NCI-H146 (cell line): ENCODE data around the gene MRPL38.
A peak's percentile ranks its signal among the peaks of the same experiment; 100 is the strongest.
"Not testable (repeated sequence)": the region's sequence is repeated elsewhere in the genome, so short reads cannot be mapped to it uniquely, and the experiment has no call there.

Source experiments
- DNase-seq: peaks from one replicate; lab custom pipeline; 2025; lab: John Stamatoyannopoulos, UW

The MRPL38 gene

DNA sequence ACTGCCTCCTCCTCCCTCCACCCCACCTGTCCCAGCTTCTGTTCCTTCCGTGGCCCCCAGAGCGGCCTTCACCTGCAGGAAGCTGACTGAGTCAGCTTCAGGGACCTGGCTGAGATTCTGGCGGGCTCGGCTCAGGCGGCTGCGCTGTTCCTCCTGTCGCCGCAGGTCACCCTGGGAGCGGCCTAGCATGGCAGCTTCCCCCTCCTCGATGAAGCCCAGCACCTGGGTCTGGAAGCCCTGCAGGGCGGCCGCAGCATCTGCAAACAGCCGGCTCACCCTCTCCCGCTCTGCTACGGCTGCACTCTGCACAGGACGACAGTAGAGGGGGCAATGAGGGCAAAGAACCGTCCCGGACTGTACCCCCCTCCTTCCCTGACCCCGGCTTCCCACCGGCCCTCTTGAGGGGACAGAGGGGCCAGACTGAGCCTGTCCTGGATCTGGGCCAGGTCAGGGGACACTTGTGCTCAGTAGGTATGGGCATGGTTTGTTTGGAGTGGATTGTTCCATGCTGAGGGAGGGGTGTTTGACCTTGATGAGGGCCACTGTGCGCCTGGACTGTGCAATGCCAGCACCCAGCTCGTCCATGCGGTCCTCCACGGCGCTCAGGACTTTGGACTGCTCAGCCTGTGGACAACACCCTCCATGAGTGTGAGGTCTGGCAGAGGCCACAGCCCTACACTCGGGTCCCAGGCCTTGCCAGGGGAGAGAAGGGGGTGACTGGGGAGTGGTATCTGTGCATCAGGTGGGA lies 28.3 kb downstream of the MRPL38 start:
- DNase-seq: peak; percentile 73

DNA sequence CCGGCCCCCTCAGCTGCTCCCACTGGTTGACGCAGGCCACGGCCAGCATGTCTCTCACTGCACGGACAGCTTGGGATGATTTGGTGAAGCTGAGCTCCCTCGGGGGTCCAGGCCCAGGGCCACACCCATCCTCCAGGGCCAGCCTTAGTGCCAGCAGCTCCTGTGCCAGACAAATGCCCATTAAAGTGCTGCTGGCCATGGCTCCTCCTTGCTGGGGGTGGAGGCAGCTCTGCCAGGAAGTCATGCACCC lies 28.8 kb downstream of the MRPL38 start:
- no peak for DNase-seq

DNA sequence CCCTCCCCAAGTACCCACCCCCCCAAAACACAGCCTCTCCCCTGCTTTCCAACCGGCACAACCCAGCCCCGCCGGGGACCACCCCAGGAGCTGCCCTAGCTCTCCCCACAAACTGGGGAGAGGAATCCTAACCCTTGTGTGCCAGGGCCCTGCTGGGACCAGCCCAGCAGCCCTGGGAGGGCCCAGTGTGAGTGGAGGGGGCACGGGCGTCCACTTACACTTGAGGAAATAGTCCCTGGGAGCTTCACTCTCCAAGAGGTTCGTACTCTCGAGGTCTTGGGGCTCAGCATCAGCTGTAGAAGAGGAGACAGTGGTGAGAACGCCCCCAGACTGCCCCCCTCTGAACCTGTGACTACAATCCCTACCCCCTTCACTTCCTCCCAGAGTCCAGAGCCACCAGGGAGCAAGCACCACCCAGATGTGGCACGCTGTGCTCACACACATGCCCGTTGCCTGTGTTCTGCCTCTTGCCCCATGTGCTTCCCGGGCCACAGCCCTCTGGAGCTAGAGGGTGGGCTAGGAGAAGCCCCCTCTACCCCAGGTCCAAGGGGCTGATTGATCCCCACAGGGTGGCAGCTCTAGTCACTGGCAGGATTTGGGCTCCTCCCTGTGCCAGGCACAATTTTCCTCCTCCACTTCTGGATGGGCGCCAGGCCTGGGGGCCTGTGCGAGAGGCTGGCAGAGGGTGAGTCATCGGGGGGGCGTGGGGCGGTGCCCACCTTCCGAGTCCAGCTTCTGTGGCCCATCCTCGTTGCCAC lies 29.3 kb downstream of the MRPL38 start:
- no peak for DNase-seq

DNA sequence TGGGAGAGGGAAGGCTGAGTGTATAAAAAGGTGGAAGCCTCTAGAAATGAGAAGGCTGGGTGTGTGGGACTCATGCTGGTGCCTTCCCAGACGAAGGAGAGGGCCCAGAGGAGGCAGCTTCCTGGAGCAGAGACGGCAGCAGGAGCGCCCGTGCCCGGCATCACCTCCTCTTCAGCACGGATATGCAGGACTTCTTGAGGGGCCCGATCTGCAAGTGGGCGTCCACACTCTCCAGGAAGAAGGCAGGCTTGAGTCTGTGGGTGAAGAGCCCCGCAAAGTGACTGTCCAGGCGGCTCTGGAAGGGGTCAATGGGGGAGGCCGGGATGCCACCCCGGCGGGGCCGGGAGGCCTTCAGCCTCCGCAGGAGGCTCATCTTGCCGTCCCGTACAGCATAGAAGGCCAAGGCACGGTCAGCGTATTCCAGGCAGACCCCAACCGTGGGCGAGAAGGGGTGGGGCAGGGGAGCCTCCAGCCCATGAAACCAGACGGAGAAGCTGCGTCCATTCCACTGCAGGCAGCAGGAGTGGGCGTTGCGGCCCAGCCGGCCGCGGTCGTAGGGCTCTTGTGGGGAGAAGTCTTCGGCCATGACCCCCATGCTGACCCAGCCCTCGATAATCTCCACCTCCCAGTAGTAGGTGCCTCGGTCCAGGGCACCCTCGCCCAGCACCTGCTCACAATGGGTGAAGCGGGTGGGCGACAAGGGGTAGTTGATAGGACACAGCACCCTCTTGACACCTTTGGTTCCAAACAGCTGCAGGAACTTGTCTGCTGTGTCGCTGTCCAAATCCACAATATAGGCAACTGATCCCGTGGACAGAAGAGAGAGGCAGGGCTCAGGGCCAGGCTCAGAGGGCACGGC lies 30.1 kb downstream of the MRPL38 start:
- DNase-seq: no peak

DNA sequence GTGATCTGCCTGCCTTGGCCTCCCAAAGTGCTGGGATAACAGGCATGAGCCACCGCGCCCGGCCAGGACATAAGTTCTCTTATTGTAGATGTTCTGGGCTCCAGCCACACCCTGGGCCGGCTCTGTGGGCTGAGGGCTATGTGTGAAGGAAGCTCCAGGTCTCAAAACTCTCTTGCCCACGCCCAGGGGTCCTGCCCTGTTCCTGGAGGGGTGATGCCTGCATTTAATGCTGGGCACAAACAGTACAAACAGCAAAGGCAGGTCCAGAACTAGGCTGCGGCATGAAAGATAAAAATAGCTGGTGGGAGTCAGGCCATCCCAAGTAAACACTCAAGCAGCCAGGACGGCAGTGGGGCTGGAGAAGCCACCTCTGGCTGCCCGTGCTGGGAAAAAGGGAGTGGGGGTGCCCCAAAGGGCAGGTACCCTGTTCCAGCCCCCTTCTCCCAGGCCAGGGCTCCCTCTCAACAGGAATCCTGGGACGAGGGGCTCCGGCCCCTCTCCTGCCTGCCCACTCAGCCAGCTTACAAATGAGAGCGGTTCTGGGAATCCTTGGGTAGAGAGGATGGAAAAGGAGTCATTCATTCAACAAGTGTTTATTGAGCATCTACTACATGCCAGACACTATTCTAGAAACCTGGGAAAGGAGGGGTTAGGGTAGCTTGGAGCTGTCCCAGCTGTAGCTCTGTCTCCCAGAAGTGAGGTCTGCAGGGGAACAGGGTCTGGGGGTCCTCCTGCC lies 30.9 kb downstream of the MRPL38 start:
- no peak for DNase-seq

DNA sequence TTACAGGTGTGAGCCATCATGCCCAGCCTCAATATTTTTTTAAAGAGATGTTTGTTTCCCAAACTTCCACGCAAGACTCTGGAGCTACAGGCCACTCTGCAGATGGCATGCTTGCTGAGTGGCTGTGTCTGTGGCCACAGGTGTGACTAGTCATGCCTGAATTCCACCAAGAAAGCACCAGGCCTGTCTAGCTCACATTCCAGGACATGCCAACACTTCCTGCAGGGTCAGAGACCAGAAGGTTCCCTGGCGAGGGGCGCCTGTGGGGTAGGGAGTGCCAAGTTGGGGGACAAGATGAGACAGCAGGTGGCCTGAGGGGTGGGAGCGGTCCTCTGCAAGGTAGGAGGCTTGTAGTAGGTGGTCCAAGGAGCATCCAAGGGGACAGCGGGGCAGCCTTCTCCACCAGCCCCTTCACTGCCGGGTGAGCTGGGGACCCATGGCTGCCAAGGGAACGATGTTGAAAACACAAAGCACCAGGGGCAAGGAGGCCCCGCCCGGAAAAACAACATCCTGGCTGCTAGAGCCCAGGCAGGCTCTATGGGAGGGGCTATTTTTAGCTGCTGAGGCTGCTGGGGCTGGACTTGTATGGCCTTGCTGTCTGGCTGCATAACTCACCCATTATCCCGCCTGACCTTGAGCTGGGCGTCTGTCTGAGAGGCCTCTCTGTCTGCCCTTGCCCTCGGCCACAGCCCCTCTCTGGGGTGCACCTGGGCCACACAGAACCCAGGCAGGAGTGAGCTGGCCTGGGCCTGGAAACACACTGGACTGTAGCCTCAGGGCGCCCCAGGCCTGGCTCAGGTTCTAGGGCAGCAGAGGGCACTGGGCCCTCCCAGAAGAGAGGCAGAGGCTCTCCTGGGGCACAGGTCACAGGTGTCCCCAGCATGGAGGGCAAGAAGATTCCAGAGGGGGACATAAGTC lies 32.0 kb downstream of the MRPL38 start:
- DNase-seq: peak; percentile 29

GRCh38 chr17:75870228-75870627 lies 34.5 kb downstream of the MRPL38 start:
- DNase-seq: not testable (repeated sequence)

DNA sequence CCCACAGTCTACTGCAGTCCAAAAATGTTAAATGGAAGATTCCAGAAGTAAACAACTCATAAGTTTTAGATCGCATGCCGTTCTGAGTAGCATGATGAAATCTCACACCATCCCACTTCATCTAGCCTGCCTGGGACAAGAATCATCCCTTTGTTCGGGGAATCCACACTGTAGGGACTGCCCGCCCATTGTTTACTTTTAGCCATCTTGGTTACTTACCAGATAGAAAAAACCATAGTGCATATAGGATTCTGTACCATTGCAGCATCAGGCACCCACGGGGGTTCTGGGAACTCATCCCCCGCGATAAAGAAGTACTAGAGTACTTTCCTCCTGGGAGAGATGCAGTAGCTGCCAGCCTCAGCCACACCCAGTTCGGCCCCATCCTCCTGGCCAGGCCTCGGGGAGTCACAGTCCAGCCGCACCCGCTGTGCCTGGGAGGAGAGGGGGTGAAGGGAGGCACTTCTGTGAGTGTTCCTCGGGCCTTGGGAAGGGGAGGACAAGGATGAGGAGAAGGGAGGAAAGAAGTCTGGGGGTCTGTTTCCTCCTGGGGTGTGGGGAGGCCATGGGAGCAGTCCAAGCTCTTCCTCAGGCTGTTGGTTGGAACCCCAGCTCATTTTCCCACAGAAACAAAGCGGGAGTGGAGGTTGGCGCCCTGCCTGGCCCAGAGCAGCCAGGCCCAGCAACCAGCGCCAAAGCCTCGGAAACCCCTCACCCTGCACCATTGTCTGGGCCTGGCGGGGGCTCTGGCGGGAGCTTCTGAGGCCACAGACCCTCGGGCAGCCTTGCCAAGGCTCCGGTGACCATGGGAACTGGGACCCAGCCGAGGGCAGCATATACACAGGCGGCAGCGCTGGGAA lies 35.2 kb downstream of the MRPL38 start:
- DNase-seq: no peak

DNA sequence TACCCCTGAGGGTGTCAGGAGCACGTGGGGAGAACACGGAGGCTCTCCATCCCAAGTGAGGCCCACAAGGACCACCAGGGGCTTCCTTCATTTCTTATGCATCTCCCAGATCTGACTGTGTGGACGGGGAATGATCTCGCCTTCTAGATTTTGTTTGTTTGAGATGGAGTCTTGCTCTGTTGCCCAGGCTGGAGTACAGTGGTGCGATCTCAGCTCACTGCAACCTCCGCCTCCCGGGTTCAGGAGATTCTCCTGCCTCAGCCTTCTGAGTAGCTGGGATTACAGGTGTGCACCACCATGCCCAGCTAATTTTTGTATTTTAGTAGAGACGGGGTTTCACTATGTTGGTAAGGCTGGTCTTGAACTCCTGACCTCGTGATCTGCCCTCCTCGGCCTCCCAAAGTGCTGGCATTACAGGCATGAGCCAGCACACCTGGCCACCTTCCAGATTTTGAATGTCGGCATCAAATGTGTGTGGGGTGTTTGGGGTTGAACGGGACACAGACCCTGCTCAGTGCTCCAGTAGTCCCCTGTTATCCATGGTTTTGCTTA lies 35.9 kb downstream of the MRPL38 start:
- not testable (repeated sequence) for DNase-seq

- DNase-seq: not testable (repeated sequence)
Observed at GRCh38 chr17:75865404-75866188, 39.1 kb downstream of the MRPL38 start.

- DNase-seq: not testable (repeated sequence)
Observed at GRCh38 chr17:75864887-75865286, 39.8 kb downstream of the MRPL38 start.

- no peak for DNase-seq
Observed at GRCh38 chr17:75864448-75864871, 40.2 kb downstream of the MRPL38 start.

- no peak for DNase-seq
Observed at GRCh38 chr17:75861927-75862317, 42.8 kb downstream of the MRPL38 start.

- not testable (repeated sequence) for DNase-seq
Observed at GRCh38 chr17:75859358-75859757, 45.3 kb downstream of the MRPL38 start.

GRCh38 chr17:75856062-75856756 lies 48.5 kb downstream of the MRPL38 start:
- peak; percentile 63 for DNase-seq

DNA sequence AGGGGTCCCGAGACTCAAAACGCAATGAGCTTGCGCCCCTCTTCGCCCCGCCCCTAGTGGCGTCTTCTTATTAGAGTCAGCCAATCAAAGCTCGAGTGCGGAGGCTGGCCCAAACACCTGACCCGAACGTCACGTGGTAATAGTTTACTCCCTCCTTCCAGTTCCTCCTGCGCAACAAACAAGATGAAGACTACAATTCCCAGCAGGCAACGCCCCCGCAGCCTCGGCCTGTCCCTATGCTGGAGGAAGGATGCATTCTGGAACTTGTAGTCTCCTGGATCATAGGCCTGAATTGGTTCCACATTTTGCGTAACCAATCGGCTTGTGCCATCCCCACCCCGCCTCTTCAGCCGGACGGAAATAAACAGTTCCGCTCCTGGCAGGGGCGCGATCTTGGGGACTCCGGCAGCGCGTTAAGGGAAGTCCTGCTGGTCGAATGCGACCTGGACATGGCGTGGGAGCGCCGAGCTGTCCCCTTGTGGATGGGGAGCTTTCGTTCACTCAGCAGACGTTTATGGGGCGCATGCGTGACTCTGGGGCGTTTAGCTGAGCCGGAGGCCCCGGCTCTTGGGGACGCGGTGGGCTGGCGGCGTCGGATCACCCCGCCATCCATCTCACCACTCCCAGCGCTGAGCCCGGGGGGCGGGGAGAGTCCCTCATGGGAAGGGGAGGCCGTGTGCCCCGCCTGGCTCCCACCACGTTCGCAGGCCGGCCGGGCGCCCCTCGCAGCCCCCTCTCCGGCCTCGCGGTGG lies 49.2 kb downstream of the MRPL38 start, which contains the start of gene WBP2:
TSS of gene WBP2 (minus strand) at position 26 of the 752 bp plus-strand sequence. CDS start 38 bp downstream, outside the sequence.
- peak; percentile 100 for DNase-seq

GRCh38 chr17:75854881-75855309 lies 49.8 kb downstream of the MRPL38 start:
- no peak for DNase-seq
